Left lung (tissue), 10 donors: Measurements from ENCODE around the gene TRPT1. TPM values are rescaled to one million over a fixed set of nuclear protein-coding genes. Genes with fewer than 3 reads are reported as not detected.

Source experiments
- ATAC-seq: fragments of 200-7000 bp; cut with Tn5 transposase; one replicate; pipeline ENCODE4 v1.9.1; 2020; ENCODE audit warnings: moderate library complexity
- DNase-seq, 4 donors: peaks; one replicate each; pipeline ENCODE4 v3.0.0-alpha.2; 2013 to 2020
- H3K27ac ChIP-seq, 2 donors: fragments of 200-600 bp; sonication (generic) in 1 of 2; one replicate each; pipeline versions ENCODE4 v1.5.0 to v1.8.0; 2020 to 2021
- H3K27me3 ChIP-seq, 2 donors: fragments of 200-600 bp; sonication (generic) in 1 of 2; one replicate each; pipeline versions ENCODE4 v1.5.0 to v1.8.0; 2020 to 2021
- H3K36me3 ChIP-seq, 2 donors: fragments of 200-600 bp; sonication (generic) in 1 of 2; one replicate each; pipeline versions ENCODE4 v1.5.0 to v1.8.0; 2020 to 2021
- H3K4me1 ChIP-seq, 2 donors: fragments of 200-600 bp; one replicate each; pipeline ENCODE4 v1.8.0; 2021
- H3K4me3 ChIP-seq, 2 donors: fragments of 200-600 bp; sonication (generic) in 1 of 2; one replicate each; pipeline versions ENCODE4 v1.5.0 to v1.8.0; 2020 to 2021; ENCODE audit warnings: mild to moderate bottlenecking in 1 of 2
- H3K9me3 ChIP-seq, 2 donors: fragments of 200-600 bp; sonication (generic) in 1 of 2; one replicate each; pipeline versions ENCODE4 v1.5.0 to v1.8.0; 2020 to 2021
- CTCF ChIP-seq, 2 donors: fragments of 200-600 bp; sonication (generic) in 1 of 2; IDR thresholded peaks; one replicate each; pipeline versions ENCODE4 v1.5.0 to v1.8.0; 2021; ENCODE audit warnings: antibody characterized with exemption in 2 of 2
- intact Hi-C, 2 donors: fragments of 100-400 bp; cut with DNase I; formaldehyde crosslinking; loops; one replicate each; pipeline versions ENCODE4 v1.11.2 to v1.14.2; 2022
- polyA plus RNA-seq, 6 donors: library from polyadenylated mRNA; unstranded; fragments of 120-200 nt; gene quantifications; one replicate each; pipeline ENCODE4 v1.2.1, GENCODE V29; 2013; ENCODE audit not compliant: insufficient read length in 6 of 6
- total RNA-seq, 2 donors: library from RNA; stranded (reverse); fragmentation: NEBNext Ultra II Directional; extraction: Animal tissue kit (Norgen Biotek cat#: 25700); gene quantifications; one replicate each; pipeline ENCODE4 v1.2.1, GENCODE V29; 2021
- donor health status: DM: no; HTN: yes; CAD: no.
- donor health status: DM: no; HTN: no; CAD: no.

TRPT1 gene
- total and polyA plus RNA-seq, 8 donors = 26.3 to 33.2 (median 28.2) TPM

DNA sequence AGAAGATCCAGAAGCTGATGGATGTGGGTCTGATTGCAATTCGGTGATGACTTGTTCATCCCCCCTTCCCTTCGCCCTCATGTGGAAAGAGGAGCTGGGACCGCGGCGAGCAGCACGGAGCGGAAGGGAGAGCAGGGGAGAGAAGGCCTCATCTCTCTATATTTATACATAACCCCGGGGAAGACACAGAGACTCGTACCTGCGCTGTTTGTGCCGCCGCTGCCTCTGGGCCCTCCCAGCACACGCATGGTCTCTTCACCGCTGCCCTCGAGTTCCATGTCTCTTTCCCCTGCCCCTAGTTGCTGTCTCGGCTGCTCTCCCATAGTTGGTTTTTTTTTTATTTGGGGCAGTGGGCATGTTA lies 21.9 kb downstream of the TRPT1 start:
- peaks cover 7 to 84% of the 10 kb centered on the region in 2 donors for H3K36me3 ChIP-seq
- no peaks in the 10 kb centered on the region for H3K27me3 ChIP-seq
- intact Hi-C loops = loop anchor here in 1 of 2 donors (5.0 kb wide), 1 partner anchor 98 kb away; the partner anchor contains the start of gene CATSPERZ
- peak overlapping the region in 1 of 2 donors; percentile 94 for H3K27ac ChIP-seq
- no peak overlapping the region for H3K4me3 ChIP-seq
- ATAC-seq (no peak), DNase-seq (peak in 1 of 4 donors; percentile 56)
- TF ChIP-seq CTCF (IDR thresholded peaks at IDR 0.05) = no peak
- no peaks in the 10 kb centered on the region for H3K9me3 ChIP-seq
- peaks cover 2 to 47% of the 10 kb centered on the region in 2 donors for H3K4me1 ChIP-seq

- no peak for TF ChIP-seq CTCF (IDR thresholded peaks at IDR 0.05)
- Histone ChIP-seq H3K9me3 (no peaks in the 10 kb centered on the region), H3K27ac (no peak overlapping the region), H3K4me3 (no peak overlapping the region), H3K36me3 (peaks cover 7 to 84% of the 10 kb centered on the region in 2 donors), H3K27me3 (no peaks in the 10 kb centered on the region), H3K4me1 (peaks cover 2 to 42% of the 10 kb centered on the region in 2 donors)
- DNase-seq (peak in 1 of 4 donors; percentile 66), ATAC-seq (no peak)
- intact Hi-C loops = loop anchor here in 1 of 2 donors (5.0 kb wide), 1 partner anchor 99 kb away; the partner anchor contains the start of gene CATSPERZ
These were observed 22.4 kb downstream of the TRPT1 start for GRCh38 chr11:64203421-64204079.

DNA sequence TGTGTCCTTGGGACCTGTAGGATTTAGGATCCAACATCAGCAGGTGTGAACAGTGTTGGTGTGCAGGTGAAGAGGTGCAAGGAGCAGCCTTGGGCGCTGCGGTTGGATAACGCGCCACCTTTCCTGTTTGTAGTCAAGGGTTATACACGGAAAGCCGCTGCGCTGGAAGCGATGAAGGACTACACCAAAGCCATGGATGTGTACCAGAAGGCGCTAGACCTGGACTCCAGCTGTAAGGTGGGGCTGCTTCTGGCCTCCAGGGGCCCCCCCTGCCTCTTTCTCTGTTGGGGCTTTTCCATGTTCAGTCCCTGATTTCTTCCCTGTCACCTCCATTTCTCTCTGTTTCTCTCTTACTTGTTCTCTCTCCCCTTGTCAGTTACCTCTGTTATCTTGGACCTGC lies 23.0 kb downstream of the TRPT1 start:
- ATAC-seq = no peak
- Histone ChIP-seq H3K36me3 (peaks cover 7 to 85% of the 10 kb centered on the region in 2 donors), H3K9me3 (no peaks in the 10 kb centered on the region), H3K27ac (no peak overlapping the region), H3K27me3 (no peaks in the 10 kb centered on the region), H3K4me1 (peaks cover 2 to 37% of the 10 kb centered on the region in 2 donors), H3K4me3 (no peak overlapping the region)
- DNase-seq = peak in 1 of 4 donors; percentile 41
- intact Hi-C loops = loop anchor here in 1 of 2 donors (5.0 kb wide), 1 partner anchor 99 kb away; the partner anchor contains the start of gene CATSPERZ
- no peak for TF ChIP-seq CTCF (IDR thresholded peaks at IDR 0.05)

- no peak for TF ChIP-seq CTCF (IDR thresholded peaks at IDR 0.05)
- H3K4me1 ChIP-seq = peaks cover 0 to 28% of the 10 kb centered on the region in 2 donors
- H3K9me3 ChIP-seq = no peaks in the 10 kb centered on the region
- ATAC-seq (no peak), DNase-seq (no peak)
- intact Hi-C loops = loop anchor here in 1 of 2 donors (5.0 kb wide), 1 partner anchor 101 kb away; the partner anchor contains the start of gene CATSPERZ
- H3K36me3 ChIP-seq = peaks cover 7 to 97% of the 10 kb centered on the region in 2 donors
- no peak overlapping the region for H3K27ac ChIP-seq
- no peak overlapping the region for H3K4me3 ChIP-seq
- H3K27me3 ChIP-seq = no peaks in the 10 kb centered on the region
These were observed 24.4 kb downstream of the TRPT1 start for GRCh38 chr11:64201543-64201942.

- no peak for TF ChIP-seq CTCF (IDR thresholded peaks at IDR 0.05)
- Histone ChIP-seq H3K27me3 (no peaks in the 10 kb centered on the region), H3K9me3 (no peaks in the 10 kb centered on the region), H3K36me3 (peaks cover 0 to 100% of the 10 kb centered on the region in 2 donors), H3K4me3 (no peak overlapping the region), H3K27ac (no peak overlapping the region), H3K4me1 (no peaks in the 10 kb centered on the region)
- no peak for ATAC-seq
- DNase-seq = no peak
- intact Hi-C loops = no loop called here
These were observed 27.5 kb downstream of the TRPT1 start for GRCh38 chr11:64198511-64198910.
